NCI-H1105 (cell line): ENCODE data around the gene MAP3K5.

Source experiments
- DNase-seq: peaks from one replicate; lab custom pipeline; 2025; lab: John Stamatoyannopoulos, UW

Gene MAP3K5

DNA sequence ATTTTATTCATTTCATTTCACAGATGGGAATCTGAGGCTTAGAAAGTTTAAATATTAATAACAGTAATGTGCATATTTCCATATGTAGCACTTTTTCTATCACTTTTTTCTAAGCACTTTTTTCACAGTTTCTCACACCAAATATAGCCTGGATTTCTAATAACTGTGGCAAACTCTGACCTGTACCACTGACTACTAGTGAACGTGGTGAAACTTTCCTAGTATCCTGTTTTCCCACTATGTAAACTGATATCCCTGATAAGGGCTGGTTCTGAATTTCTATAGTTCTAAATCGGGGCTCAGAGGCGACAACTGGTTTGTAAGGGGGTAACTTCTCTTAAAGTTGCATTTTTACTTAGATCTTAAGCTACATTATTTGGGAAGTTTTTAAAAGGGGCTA, 274.7 kb downstream of the MAP3K5 start:
- no peak for DNase-seq

DNA sequence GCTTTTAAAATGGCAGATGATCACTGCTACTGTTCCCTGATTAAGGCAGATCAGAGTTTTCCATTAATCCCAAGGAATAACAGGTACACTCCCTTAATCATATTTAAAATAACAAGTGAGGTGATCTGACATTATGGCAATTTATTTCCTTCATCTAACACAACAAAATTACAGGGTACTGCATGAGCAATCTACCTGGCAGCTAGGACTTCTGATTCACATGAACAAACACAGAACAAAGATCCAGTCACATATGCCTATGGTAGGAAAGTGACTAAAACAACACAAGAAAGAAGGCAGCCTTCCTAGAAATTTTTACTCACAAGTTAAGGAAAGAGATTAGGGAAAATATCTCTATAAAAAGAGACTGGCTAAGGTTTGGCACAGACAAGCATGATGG, 275.3 kb downstream of the MAP3K5 start:
- no peak for DNase-seq

DNA sequence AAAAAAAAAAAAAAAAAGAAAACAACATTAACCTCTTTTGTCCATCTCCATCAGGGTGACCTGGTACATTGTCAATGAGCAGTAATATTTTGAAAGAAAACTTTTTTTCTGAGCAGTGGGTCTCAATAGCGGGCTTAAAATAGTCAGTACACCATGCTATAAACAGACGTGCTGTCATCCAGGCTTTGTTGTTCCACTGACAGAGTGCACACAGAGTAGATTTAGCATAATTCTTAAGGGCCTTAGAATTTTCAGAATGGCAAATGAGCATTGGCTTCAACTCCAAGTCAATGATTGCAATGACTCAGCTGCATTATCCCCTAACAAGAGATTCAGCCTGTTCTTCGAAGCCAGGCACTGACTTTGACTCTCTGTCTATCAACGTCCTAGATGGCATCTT, 277.7 kb downstream of the MAP3K5 start:
- DNase-seq, result no peak

DNA sequence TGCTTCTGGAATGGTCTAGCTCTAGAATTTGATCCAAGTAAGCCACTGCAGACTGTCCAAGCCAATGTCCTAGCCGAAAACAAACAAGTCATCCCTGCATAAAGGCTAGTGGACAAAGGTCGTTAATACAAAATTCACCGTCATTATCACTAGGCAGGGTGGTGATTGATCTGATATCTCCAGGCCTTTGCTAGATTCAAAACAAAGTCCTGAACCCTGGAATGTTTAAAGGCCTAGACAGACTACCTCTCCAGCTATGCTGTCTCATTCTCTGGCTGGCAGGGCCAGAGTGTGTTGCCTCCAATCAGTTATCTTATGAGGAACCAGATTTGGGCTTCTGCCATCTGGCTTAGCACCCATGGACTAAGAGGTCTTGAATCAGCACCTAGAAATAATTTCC, 280.4 kb downstream of the MAP3K5 start:
- no peak for DNase-seq

DNA sequence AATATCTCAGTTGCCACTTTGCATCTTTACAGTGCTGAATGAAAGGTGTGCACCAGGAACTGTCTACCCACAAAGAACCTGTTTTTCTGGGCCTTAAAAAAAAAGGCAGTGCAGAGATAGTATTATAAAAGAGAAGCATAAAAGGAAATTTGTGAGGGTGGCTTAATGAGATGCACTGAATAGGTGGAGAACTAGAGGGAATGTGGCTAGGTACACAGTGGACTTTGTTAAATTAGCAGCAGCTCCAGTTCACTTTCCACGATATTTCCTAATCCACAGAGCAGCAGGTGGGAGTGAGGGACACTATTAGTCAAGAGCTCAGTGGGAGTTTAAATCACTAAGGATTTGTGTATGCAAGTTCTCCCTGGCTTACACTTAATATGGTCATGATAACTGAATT, 280.9 kb downstream of the MAP3K5 start:
- no peak for DNase-seq

DNA sequence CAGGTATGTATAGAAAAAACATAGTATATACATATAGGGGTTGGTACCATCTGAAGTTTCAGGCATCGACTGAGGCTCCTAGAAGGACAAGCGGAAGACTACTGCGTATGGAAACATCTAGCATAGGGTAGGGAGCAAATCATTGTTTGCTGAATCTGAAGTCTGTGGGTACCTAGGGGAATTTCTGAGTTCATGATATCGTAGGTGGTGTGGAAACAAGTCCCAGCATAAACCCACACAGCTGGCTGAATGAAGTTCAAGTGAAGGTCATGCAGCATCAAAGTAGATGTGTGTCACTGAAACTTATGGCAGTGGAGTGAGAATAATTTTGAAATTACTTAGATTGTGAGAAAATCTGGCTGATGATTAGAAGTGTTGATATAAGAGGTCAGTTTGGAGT, 281.5 kb downstream of the MAP3K5 start:
- DNase-seq, result no peak

DNA sequence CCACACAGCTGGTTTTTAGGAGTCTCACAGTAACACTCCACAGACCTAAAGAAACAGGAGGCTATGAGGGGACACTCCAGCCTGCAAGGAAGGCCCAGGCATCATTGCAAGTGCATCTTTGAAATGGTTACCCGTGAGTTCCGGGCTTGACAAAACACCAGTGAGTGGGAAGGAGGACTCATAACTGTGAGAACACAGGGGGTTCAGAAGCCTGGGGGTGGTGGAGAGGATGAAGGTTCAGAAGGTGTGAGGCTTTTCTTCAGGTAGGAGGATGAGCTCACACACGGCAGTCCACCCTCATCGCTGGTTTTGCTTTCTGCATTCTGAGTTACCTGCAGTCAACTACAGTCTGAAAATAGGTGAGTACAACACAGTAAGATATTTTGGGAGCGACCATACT, 282.0 kb downstream of the MAP3K5 start:
- no peak for DNase-seq

DNA sequence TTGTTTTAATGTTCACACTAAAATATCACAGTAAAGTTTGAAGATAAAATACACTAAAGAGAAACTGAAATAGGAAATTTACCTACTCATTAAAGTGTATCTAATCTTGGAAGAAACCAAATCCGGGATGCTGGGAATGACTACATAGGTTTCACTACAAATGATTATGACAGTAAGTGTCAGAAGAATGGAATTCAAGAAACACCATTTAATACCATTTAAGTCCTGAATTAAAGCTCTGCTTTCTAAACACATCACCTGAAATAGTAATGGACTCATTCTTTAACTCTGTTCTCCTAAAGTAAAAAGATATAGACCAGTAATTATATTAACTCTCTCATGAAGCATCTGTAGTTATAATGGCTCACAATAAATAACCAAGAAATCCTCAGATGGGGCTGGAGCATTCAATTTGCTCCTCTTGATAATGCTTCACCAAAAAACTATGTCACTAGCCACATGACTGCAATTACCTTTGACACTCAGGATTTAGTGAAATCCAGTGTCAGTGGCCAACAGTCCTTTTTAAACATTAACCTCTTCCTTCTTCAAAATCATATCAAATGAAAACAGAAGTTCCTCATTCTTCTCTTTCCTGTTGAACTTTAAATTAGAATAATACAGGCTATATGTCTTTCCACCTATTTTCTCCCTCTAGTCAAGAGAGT, 283.4 kb downstream of the MAP3K5 start:
- DNase-seq, result no peak
